Esophagus muscularis mucosa (tissue), 4 donors: ENCODE results near the gene CELF4.

Source experiments
- EP300 ChIP-seq: sonication (generic); formaldehyde crosslinking; IDR thresholded peaks from one replicate; pipeline ENCODE4 v1.6.1; 2017; ENCODE audit warnings: antibody characterized with exemption
- POLR2A ChIP-seq: fragments of 450-650 bp; IDR thresholded peaks from one replicate; pipeline ENCODE4 v1.6.1; 2017; ENCODE audit warnings: antibody characterized with exemption, moderate library complexity, mild to moderate bottlenecking, low read depth
- POLR2AphosphoS5 ChIP-seq, 2 donors: sonication (generic); formaldehyde crosslinking; IDR thresholded peaks; one replicate each; pipeline ENCODE4 v1.6.1; 2017; ENCODE audit warnings: antibody characterized with exemption in 2 of 2
- TF ChIP-seq, protein P1 (sequence below), 3 experiments: fragments of 200-600 bp in 2 of 3; fragments of 450-650 bp in 1 of 3; sonication (generic) in 2 of 3; IDR thresholded peaks; one replicate each; pipeline ENCODE4 v1.5.1; 2017 to 2019; ENCODE audit warnings: antibody characterized with exemption in 3 of 3, mild to moderate bottlenecking in 2 of 3, moderate library complexity in 1 of 3

DNA sequence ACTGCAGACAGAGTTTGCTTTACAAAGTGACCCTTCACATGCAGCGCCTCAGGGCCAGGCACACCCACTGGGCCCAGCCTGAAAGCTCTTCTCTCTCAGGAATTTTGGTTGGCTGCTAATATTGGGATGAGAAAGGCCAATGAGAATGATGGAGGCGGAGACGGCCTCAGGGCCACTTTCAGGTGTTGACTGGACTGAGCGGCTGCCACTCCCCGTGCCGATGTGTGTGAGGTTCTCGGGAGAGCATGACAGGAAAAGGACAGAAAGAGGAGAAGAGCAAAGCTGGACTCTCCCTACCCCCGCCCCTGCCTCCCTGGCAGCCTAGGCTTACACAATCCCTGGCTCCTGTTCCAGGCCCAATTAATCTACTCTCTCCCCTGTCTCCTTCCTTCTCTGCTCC, 155.7 kb downstream of the CELF4 start:
- TF ChIP-seq POLR2AphosphoS5 (IDR thresholded peaks at IDR 0.05) (no peak), POLR2A (no peak), EP300 (no peak)
- TF ChIP-seq, protein P1, sequence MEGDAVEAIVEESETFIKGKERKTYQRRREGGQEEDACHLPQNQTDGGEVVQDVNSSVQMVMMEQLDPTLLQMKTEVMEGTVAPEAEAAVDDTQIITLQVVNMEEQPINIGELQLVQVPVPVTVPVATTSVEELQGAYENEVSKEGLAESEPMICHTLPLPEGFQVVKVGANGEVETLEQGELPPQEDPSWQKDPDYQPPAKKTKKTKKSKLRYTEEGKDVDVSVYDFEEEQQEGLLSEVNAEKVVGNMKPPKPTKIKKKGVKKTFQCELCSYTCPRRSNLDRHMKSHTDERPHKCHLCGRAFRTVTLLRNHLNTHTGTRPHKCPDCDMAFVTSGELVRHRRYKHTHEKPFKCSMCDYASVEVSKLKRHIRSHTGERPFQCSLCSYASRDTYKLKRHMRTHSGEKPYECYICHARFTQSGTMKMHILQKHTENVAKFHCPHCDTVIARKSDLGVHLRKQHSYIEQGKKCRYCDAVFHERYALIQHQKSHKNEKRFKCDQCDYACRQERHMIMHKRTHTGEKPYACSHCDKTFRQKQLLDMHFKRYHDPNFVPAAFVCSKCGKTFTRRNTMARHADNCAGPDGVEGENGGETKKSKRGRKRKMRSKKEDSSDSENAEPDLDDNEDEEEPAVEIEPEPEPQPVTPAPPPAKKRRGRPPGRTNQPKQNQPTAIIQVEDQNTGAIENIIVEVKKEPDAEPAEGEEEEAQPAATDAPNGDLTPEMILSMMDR (IDR thresholded peaks at IDR 0.05) = no peak
